CD4-positive, alpha-beta memory T cell (primary cell): Measurements from ENCODE around the gene ATP8A1. TPM values are rescaled to one million over a fixed set of nuclear protein-coding genes. Genes with fewer than 3 reads are reported as not detected.

Source experiments
- CTCF ChIA-PET: fragments of 350-600 bp; sonication (Branson Sonifier 250); formaldehyde crosslinking; loops from one replicate; lab custom pipeline; 2021; ENCODE audit warnings: inconsistent platforms; ENCODE audit not compliant: partially characterized antibody; lab: Charles Lee
- POLR2A ChIA-PET: fragments of 350-600 bp; sonication (Branson Sonifier 250); formaldehyde crosslinking; loops from one replicate; lab custom pipeline; 2021; ENCODE audit not compliant: partially characterized antibody; lab: Charles Lee
- DNase-seq, 5 donors: peaks; one replicate each; pipeline versions ENCODE4 v3.0.0 to v3.0.0-alpha.2; 2020 to 2022; ENCODE audit warnings: mixed read lengths in 1 of 5
- H3K27ac ChIP-seq: one replicate; pipeline ENCODE4 v1.7.0; 2013; ENCODE audit warnings: low read depth, low read length
- H3K27me3 ChIP-seq: 2 replicates; pipeline ENCODE4 v1.7.0; 2013; ENCODE audit warnings: mild to moderate bottlenecking, low read length, moderate library complexity; ENCODE audit not compliant: insufficient read depth
- H3K36me3 ChIP-seq: 2 replicates; pipeline ENCODE4 v1.7.0; 2013; ENCODE audit warnings: mild to moderate bottlenecking, low read length, moderate library complexity; ENCODE audit not compliant: insufficient read depth
- H3K4me1 ChIP-seq: 2 replicates; pipeline ENCODE4 v1.7.0; 2013; ENCODE audit warnings: mild to moderate bottlenecking, low read length, moderate library complexity; ENCODE audit not compliant: insufficient read depth
- H3K4me3 ChIP-seq, 2 donors: one replicate each; pipeline ENCODE4 v1.7.0; 2013; ENCODE audit warnings: low read length in 2 of 2, mild to moderate bottlenecking in 1 of 2
- H3K9me3 ChIP-seq, 2 donors: one replicate each; pipeline ENCODE4 v1.7.0; 2013; ENCODE audit warnings: low read length in 2 of 2, control low read depth in 1 of 2; ENCODE audit not compliant: control insufficient read depth in 1 of 2
- H3K27ac Mint-ChIP-seq, 7 donors: one replicate each; pipeline ENCODE4 v1.8.0; 2020 to 2021; ENCODE audit warnings: mixed read lengths in 7 of 7, mild to moderate bottlenecking in 6 of 7, inconsistent platforms in 3 of 7, moderate library complexity in 3 of 7
- H3K27me3 Mint-ChIP-seq, 2 donors: one replicate each; pipeline ENCODE4 v1.8.0; 2020 to 2021; ENCODE audit warnings: mixed read lengths in 2 of 2
- H3K36me3 Mint-ChIP-seq, 2 donors: one replicate each; pipeline ENCODE4 v1.8.0; 2020 to 2021; ENCODE audit warnings: mixed read lengths in 2 of 2, inconsistent platforms in 1 of 2, mild to moderate bottlenecking in 1 of 2
- H3K4me1 Mint-ChIP-seq, 4 donors: one replicate each; pipeline ENCODE4 v1.8.0; 2020 to 2021; ENCODE audit warnings: mixed read lengths in 4 of 4, mild to moderate bottlenecking in 1 of 4
- H3K4me3 Mint-ChIP-seq, 8 donors: one replicate each; pipeline ENCODE4 v1.8.0; 2020 to 2021; ENCODE audit warnings: mixed read lengths in 8 of 8, mild to moderate bottlenecking in 7 of 8, moderate library complexity in 6 of 8, inconsistent platforms in 3 of 8
- H3K9me3 Mint-ChIP-seq, 8 donors: one replicate each; pipeline ENCODE4 v1.8.0; 2020 to 2021; ENCODE audit warnings: mixed read lengths in 8 of 8, mild to moderate bottlenecking in 5 of 8, inconsistent platforms in 3 of 8, moderate library complexity in 1 of 8
- intact Hi-C: fragments of 100-400 bp; cut with micrococcal nuclease; formaldehyde crosslinking; loops from one replicate; pipeline ENCODE4 v1.15.1; 2023
- polyA plus RNA-seq, 2 donors: library from polyadenylated mRNA; unstranded; fragments of 300-500 nt; fragmentation: Illumina TruSeq; gene quantifications; one replicate each; pipeline ENCODE4 v1.2.3, GENCODE V29; 2021
- total RNA-seq, 2 experiments: library from RNA; stranded (reverse); gene quantifications; one replicate each; pipeline ENCODE4 v1.2.3, GENCODE V29; 2021

The ATP8A1 gene
- total and polyA plus RNA-seq, 4 experiments from 2014 or later: 4.3 to 33.5 (median 17.7) TPM

DNA sequence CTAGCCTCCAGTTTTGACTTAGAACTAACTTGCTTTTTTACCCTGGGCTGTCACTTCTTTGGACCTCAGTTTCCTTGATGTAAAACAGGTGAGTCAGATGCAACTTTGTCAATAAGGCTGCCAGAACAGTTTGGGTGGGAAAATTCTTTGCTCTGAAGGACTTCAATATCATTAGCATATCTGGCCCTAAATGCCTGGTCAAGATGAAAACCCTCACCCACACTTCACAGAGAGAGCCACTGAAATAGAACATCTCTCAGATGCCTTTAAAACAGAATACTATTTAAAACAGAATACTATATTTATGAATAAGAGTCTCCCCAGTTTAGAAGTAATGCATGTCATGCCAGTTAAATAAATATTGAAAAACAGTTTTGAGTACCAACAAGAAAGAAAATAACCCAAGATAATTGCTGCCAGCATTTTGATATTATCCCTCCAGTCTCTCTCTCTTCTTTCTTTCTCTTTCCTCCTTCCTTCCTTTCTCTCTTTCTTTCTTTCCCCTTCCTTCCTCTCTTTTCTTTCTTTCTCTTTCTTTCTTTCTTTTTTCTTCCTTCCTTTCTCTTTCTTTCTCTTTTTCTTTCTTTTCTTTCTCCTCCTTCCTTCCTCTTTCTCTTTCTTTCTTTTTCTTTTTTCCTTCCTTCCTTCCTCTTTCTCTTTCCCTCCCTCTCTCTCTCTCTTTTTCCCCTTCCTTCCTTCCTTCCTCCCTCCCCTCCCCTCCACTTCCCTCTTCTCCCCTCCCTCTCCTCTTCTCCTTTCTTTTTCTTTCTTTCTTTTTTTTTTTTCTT is 292.4 kb downstream of the ATP8A1 start:
- ChIA-PET POLR2A (no interaction called here), CTCF (no interaction called here)
- H3K4me3 Mint-ChIP-seq: no peak overlapping the region
- intact Hi-C loops: no loop called here
- H3K27me3 Mint-ChIP-seq: peaks cover 6 to 9% of the 10 kb centered on the region in 2 donors
- Histone ChIP-seq H3K4me3 (no peak overlapping the region), H3K9me3 (no peaks in the 10 kb centered on the region), H3K36me3 (no peaks in the 10 kb centered on the region), H3K27ac (no peak overlapping the region), H3K27me3 (no peaks in the 10 kb centered on the region), H3K4me1 (no peaks in the 10 kb centered on the region)
- no peak for DNase-seq
- peaks cover 0 to 3% (median 0%) of the 10 kb centered on the region in 8 donors for H3K9me3 Mint-ChIP-seq
- H3K27ac Mint-ChIP-seq: no peak overlapping the region
- no peaks in the 10 kb centered on the region for H3K4me1 Mint-ChIP-seq
- no peaks in the 10 kb centered on the region for H3K36me3 Mint-ChIP-seq

DNA sequence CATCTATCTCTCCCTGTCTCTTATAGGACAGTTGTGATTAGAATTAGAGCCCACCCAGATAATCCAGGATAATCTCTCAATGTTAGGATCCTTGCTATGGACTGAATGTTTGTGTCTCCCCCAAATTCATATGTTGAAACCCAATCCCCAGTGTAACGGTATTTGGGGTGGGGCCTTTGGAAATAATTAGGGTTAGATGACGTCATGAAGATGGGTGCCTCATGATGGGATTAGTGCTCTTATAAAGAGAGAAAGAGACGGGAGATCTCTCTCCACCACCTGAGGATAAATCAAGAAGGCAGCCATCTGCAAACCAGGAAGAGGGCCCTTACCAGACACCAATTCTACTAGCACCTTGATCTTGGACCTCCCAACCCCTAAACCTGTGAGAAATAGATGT is 293.3 kb downstream of the ATP8A1 start:
- DNase-seq: no peak
- no peaks in the 10 kb centered on the region for H3K9me3 ChIP-seq
- CTCF ChIA-PET: no interaction called here
- H3K36me3 Mint-ChIP-seq: no peaks in the 10 kb centered on the region
- no peak overlapping the region for H3K27ac ChIP-seq
- POLR2A ChIA-PET: no interaction called here
- no peaks in the 10 kb centered on the region for H3K27me3 ChIP-seq
- H3K4me3 ChIP-seq: no peak overlapping the region
- intact Hi-C loops: no loop called here
- H3K9me3 Mint-ChIP-seq: peaks cover 0 to 3% (median 0%) of the 10 kb centered on the region in 8 donors
- no peaks in the 10 kb centered on the region for H3K4me1 Mint-ChIP-seq
- H3K27me3 Mint-ChIP-seq: peaks cover 6 to 9% of the 10 kb centered on the region in 2 donors
- H3K27ac Mint-ChIP-seq: no peak overlapping the region
- no peaks in the 10 kb centered on the region for H3K4me1 ChIP-seq
- H3K36me3 ChIP-seq: no peaks in the 10 kb centered on the region
- H3K4me3 Mint-ChIP-seq: no peak overlapping the region

DNA sequence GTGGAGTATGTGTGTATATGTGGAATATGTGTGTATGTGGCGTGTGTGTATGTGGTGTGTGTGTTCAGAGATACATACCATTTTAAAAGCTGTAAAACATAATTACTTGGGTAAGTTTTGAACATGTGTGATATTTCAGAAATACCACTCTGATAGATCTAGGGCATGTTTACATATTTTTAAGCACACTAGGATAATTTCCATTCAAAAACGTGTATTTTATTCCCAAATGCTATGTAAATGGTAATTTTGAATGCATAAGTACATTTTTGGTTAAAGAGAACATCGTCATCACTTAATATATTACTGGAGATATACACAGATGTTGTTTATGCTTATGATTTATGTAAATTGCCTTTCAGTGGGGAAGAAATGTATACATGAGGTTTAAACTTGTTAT is 294.3 kb downstream of the ATP8A1 start:
- no peak overlapping the region for H3K27ac ChIP-seq
- Mint-ChIP-seq H3K4me3 (no peak overlapping the region), H3K27ac (no peak overlapping the region), H3K9me3 (peaks cover 0 to 3% (median 0%) of the 10 kb centered on the region in 8 donors), H3K4me1 (no peaks in the 10 kb centered on the region), H3K27me3 (peaks cover 3 to 6% of the 10 kb centered on the region in 2 donors), H3K36me3 (no peaks in the 10 kb centered on the region)
- H3K4me3 ChIP-seq: no peak overlapping the region
- DNase-seq: no peak
- ChIA-PET CTCF (no interaction called here), POLR2A (no interaction called here)
- no peaks in the 10 kb centered on the region for H3K9me3 ChIP-seq
- intact Hi-C loops: no loop called here
- no peaks in the 10 kb centered on the region for H3K27me3 ChIP-seq
- no peaks in the 10 kb centered on the region for H3K4me1 ChIP-seq
- H3K36me3 ChIP-seq: no peaks in the 10 kb centered on the region

DNA sequence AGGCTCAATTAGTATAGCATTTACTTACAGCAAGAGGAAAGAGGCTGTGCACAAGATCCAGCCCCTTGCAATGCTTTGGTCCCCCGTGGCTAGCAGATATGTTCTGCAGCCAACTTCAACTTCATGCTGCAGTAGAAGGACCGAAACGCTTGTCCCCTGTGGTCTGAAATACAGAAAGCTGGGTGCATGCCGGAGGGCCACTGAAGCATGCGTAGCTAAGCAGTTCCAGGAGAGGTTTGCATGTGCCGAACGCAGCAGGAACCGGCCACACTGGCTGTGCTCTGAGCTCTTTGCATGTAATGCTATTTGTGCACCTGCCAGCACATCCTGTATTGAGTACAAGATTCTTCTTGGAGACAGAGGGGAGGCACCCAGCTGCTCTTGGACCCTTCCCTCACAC is 295.4 kb downstream of the ATP8A1 start:
- Histone ChIP-seq H3K27me3 (peaks cover 5% of the 10 kb centered on the region), H3K9me3 (no peaks in the 10 kb centered on the region), H3K4me1 (no peaks in the 10 kb centered on the region), H3K27ac (no peak overlapping the region), H3K4me3 (no peak overlapping the region), H3K36me3 (no peaks in the 10 kb centered on the region)
- no peak overlapping the region for H3K4me3 Mint-ChIP-seq
- peaks cover 0 to 2% (median 0%) of the 10 kb centered on the region in 4 donors for H3K4me1 Mint-ChIP-seq
- ChIA-PET CTCF (no interaction called here), POLR2A (no interaction called here)
- H3K9me3 Mint-ChIP-seq: peaks cover 0 to 3% (median 0%) of the 10 kb centered on the region in 8 donors
- no peaks in the 10 kb centered on the region for H3K36me3 Mint-ChIP-seq
- intact Hi-C loops: no loop called here
- no peak overlapping the region for H3K27ac Mint-ChIP-seq
- H3K27me3 Mint-ChIP-seq: peaks cover 8 to 9% of the 10 kb centered on the region in 2 donors
- DNase-seq: no peak

DNA sequence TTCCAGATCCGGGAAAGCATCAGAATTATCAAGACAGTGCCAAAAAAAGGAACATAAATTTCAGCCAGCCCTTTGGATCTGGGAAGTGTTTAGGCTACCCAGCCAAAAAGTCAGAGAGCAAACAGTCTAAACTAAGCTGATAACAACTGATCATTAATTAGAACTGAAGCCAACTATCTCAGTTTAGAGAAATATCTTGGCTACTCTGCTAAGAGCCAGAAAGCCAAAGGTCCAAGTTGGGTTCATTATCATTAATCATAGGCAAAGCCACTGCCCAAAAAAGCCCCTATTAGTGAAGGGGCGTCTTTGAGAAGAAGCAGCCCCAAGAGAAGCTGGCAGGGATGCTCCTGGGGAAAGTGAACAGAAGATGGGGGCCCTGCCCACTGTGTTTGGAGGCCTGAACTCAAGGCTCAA is 296.6 kb downstream of the ATP8A1 start:
- H3K27ac Mint-ChIP-seq: no peak overlapping the region
- no peaks in the 10 kb centered on the region for H3K36me3 Mint-ChIP-seq
- H3K4me1 Mint-ChIP-seq: peaks cover 0 to 2% (median 0%) of the 10 kb centered on the region in 4 donors
- Histone ChIP-seq H3K4me3 (no peak overlapping the region), H3K4me1 (no peaks in the 10 kb centered on the region), H3K27me3 (peaks cover 8% of the 10 kb centered on the region), H3K27ac (no peak overlapping the region), H3K9me3 (no peaks in the 10 kb centered on the region), H3K36me3 (no peaks in the 10 kb centered on the region)
- H3K27me3 Mint-ChIP-seq: peaks cover 11 to 15% of the 10 kb centered on the region in 2 donors
- H3K4me3 Mint-ChIP-seq: no peak overlapping the region
- intact Hi-C loops: no loop called here
- peaks cover 0 to 4% (median 0%) of the 10 kb centered on the region in 8 donors for H3K9me3 Mint-ChIP-seq
- CTCF ChIA-PET: interaction anchor here (2.8 kb wide), 1 partner anchor 11 kb away, joined by 6 read pairs; no protein-coding TSS in a partner anchor
- POLR2A ChIA-PET: no interaction called here
- no peak for DNase-seq

DNA sequence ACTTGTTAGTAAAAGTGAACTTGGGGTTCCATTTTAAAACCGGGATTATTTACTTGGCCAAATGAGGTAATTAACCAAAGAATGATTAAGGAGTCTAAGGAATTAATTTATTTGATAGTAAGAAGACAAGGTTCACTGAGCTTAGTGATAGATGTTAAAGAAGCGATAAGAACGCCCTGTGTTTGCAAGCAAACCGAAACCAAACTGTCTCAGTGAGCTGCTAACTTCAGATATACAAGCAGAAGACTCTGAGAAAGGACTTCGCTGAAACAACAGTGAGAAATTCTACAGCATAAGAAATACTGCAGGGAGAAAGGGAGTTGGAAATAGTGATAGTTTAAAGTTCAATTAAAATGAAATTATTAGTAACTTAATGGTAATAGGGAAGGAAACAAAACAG is 297.2 kb downstream of the ATP8A1 start:
- no peak overlapping the region for H3K4me3 Mint-ChIP-seq
- peaks cover 13 to 17% of the 10 kb centered on the region in 2 donors for H3K27me3 Mint-ChIP-seq
- H3K9me3 ChIP-seq: no peaks in the 10 kb centered on the region
- H3K27ac Mint-ChIP-seq: no peak overlapping the region
- no peak overlapping the region for H3K27ac ChIP-seq
- no peaks in the 10 kb centered on the region for H3K36me3 Mint-ChIP-seq
- ChIA-PET POLR2A (no interaction called here), CTCF (interaction anchor here (2.8 kb wide), 1 partner anchor 12 kb away, joined by 6 read pairs; no protein-coding TSS in a partner anchor)
- H3K27me3 ChIP-seq: peaks cover 9% of the 10 kb centered on the region
- DNase-seq: no peak
- H3K4me3 ChIP-seq: no peak overlapping the region
- H3K9me3 Mint-ChIP-seq: peaks cover 0 to 4% (median 0%) of the 10 kb centered on the region in 8 donors
- no peaks in the 10 kb centered on the region for H3K36me3 ChIP-seq
- H3K4me1 Mint-ChIP-seq: peaks cover 0 to 2% (median 0%) of the 10 kb centered on the region in 4 donors
- H3K4me1 ChIP-seq: no peaks in the 10 kb centered on the region
- intact Hi-C loops: no loop called here
